Measurements from ENCODE around the gene SPCS2. TPM values are rescaled to one million over a fixed set of nuclear protein-coding genes. Genes with fewer than 3 reads are reported as not detected.
"Not testable (repeated sequence)": the region's sequence is repeated elsewhere in the genome, so short reads cannot be mapped to it uniquely, and the experiment has no call there.

The SPCS2 gene
- total and polyA plus RNA-seq, 3 donors from 2014 or later: 37.0 to 152 (median 61.1) TPM

DNA sequence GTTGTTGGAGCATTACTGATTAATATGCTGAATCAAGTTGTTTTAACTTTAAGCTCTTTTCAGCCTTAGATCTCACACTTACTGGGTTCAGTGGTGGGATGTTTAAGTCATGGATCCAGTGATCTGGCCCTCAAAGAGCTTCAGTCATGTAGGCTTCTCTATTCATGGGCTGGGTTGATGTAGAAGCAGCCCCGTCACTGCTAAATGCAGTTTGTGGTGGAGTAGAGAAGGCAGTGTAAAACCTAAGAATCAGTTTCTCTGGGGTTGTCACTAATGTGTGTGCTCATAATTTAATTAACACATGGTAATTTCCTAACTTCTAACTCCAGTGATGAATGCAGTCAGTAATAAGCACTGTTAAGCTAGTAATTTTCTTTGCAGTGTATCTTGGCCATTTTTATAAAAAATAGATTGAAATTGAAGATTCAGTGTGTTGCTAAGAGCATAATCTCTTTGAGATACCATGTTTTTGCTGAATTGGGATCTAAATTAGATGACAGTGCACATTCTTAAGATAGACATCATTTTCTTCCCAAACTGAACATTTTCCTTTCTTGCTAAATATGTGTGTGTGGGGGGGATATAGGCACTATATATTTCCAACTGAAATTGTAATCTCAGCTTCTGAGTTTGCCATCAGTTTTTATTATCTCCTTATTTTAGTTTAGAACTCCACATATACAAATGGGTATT is 9.0 kb downstream of the SPCS2 start:
- Histone ChIP-seq H3K36me3 (ENCODE audit: low read depth, missing control alignments) (no peaks in the 10 kb centered on the region), H3K4me1 (no peaks in the 10 kb centered on the region), H3K27ac (no peak overlapping the region), H3K9me3 (no peaks in the 10 kb centered on the region), H3K27me3 (no peaks in the 10 kb centered on the region), H3K4me3 (no peak overlapping the region)
- intact Hi-C loops (cut with DNase I; ENCODE audit: low total_unique reads): no loop called here
- TF ChIP-seq POLR2A (IDR thresholded peaks at IDR 0.05): no peak
- TF ChIP-seq, protein P1, sequence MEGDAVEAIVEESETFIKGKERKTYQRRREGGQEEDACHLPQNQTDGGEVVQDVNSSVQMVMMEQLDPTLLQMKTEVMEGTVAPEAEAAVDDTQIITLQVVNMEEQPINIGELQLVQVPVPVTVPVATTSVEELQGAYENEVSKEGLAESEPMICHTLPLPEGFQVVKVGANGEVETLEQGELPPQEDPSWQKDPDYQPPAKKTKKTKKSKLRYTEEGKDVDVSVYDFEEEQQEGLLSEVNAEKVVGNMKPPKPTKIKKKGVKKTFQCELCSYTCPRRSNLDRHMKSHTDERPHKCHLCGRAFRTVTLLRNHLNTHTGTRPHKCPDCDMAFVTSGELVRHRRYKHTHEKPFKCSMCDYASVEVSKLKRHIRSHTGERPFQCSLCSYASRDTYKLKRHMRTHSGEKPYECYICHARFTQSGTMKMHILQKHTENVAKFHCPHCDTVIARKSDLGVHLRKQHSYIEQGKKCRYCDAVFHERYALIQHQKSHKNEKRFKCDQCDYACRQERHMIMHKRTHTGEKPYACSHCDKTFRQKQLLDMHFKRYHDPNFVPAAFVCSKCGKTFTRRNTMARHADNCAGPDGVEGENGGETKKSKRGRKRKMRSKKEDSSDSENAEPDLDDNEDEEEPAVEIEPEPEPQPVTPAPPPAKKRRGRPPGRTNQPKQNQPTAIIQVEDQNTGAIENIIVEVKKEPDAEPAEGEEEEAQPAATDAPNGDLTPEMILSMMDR (IDR thresholded peaks at IDR 0.05): no peak
- DNase-seq: no peak
- WGBS, 2 donors: 87 to 95% methylated on average over 1 of the region's 1 CpG

DNA sequence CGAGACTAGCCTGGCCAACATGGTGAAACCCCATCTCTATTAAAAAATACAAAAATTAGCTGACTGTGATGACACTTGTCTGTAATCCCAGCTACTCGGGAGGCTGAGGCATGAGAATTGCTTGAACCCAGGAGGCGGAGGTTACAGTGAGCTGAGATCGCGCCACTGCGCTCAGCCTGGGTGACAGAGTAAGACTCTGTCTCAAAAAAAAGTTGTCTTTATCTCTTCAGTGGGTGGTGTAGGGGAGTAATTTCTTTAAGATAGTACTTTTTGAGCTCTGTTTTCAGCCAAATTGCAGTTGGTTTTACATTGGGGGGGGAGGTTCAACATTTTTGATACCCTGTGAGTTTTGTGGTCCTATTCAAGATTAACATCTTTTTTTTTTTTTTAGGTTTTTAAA is 11.1 kb downstream of the SPCS2 start:
- H3K36me3 ChIP-seq (ENCODE audit: low read depth, missing control alignments); intact Hi-C loops (cut with DNase I; ENCODE audit: low total_unique reads); H3K4me3 ChIP-seq; H3K27me3 ChIP-seq; DNase-seq; H3K4me1 ChIP-seq; H3K27ac ChIP-seq; H3K9me3 ChIP-seq: not testable (repeated sequence)
- 72 to 85% methylated on average over 6 of the region's 6 CpGs for WGBS, 2 donors

DNA sequence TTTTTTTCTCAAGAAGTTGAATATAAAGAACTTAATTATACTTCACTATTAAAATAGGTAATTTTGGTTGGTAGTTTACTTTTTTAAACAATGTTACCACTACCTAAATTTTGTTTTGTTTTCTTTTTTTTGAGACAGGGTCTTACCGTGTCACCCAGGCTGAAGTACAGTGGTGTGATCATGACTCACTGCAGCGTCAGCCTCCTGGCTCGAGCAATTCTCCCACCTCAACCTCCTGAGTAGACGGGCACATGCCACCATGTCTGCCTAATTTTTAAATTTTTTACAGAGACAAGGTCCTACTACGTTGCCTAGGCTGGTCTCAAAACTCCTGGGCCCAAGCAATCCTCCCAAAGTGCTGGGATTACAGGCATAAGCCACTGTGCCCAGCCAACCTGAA is 17.6 kb downstream of the SPCS2 start:
- Histone ChIP-seq H3K4me1 (no peaks in the 10 kb centered on the region), H3K36me3 (ENCODE audit: low read depth, missing control alignments) (no peaks in the 10 kb centered on the region), H3K27ac (no peak overlapping the region), H3K27me3 (no peaks in the 10 kb centered on the region), H3K4me3 (no peak overlapping the region), H3K9me3 (no peaks in the 10 kb centered on the region)
- intact Hi-C loops (cut with DNase I; ENCODE audit: low total_unique reads): no loop called here
- 89 to 93% methylated on average over 5 of the region's 5 CpGs for WGBS, 2 donors
- DNase-seq: no peak
- TF ChIP-seq, protein P1 (IDR thresholded peaks at IDR 0.05): no peak
- TF ChIP-seq POLR2A (IDR thresholded peaks at IDR 0.05): no peak

DNA sequence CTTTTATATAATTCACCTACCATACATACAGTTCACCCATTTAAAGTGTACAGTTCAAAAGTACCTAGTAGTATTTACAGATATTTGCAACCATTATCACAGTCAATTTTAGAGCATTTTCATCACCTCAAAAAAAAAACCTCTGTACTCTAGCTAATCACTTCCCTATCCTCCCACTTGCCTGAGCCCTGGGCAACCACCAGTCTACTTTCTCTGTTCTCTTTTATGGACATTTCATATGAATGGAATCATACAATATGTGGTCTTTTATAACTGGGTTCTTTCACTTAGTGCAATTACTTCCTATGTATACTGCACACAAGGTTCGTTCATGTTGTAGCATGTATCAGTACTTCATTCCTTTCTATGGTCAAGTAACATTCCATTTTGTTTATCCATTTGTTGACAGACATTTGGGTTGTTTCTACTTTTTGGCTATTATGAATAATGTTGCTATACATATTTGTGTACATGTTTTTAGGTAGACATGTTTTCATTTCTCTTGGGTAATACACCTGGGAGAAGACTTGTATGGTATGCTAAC is 21.9 kb downstream of the SPCS2 start:
- Histone ChIP-seq H3K27me3 (no peaks in the 10 kb centered on the region), H3K9me3 (no peaks in the 10 kb centered on the region), H3K27ac (no peak overlapping the region), H3K4me1 (no peaks in the 10 kb centered on the region), H3K36me3 (ENCODE audit: low read depth, missing control alignments) (no peaks in the 10 kb centered on the region), H3K4me3 (no peak overlapping the region)
- TF ChIP-seq, protein P1 (IDR thresholded peaks at IDR 0.05): no peak
- no peak for TF ChIP-seq POLR2A (IDR thresholded peaks at IDR 0.05)
- DNase-seq: no peak
- WGBS, 2 donors: 81 to 88% methylated on average over 1 of the region's 1 CpG
- intact Hi-C loops (cut with DNase I; ENCODE audit: low total_unique reads): no loop called here

DNA sequence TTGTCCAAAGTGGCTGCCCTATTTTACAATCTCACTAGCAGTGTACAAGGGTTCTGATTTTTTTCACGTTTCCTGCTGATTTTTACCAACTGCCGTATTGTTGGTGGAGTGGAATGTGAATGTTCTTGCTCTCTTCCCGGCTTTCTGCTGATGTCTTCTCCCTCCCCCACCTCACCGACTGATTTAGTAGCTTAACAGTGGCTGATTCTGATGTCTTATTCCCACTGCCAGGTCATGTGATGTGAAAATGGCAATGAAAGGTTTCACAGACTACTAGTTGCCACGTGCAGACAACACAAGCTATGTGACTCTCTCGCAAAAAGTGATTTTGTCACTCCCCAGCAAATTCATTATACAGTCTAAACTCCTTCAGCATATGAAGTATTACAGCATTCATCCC is 22.4 kb downstream of the SPCS2 start:
- Histone ChIP-seq H3K9me3 (no peaks in the 10 kb centered on the region), H3K4me1 (no peaks in the 10 kb centered on the region), H3K4me3 (no peak overlapping the region), H3K27me3 (no peaks in the 10 kb centered on the region), H3K36me3 (ENCODE audit: low read depth, missing control alignments) (no peaks in the 10 kb centered on the region), H3K27ac (no peak overlapping the region)
- DNase-seq: no peak
- intact Hi-C loops (cut with DNase I; ENCODE audit: low total_unique reads): no loop called here
- TF ChIP-seq, protein P1 (IDR thresholded peaks at IDR 0.05): no peak
- TF ChIP-seq POLR2A (IDR thresholded peaks at IDR 0.05): no peak
- WGBS, 2 donors: 63 to 72% methylated on average over 6 of the region's 6 CpGs

Data from testis (tissue), 3 donors.